Hepatic stellate cell (primary cell): ENCODE data around the gene MAP3K8.

Experiments
- DNase-seq: peaks from one replicate; pipeline ENCODE4 v3.0.0; 2011; ENCODE audit warnings: low spot score

Gene MAP3K8

GRCh38 chr10:30433730-30434272 lies at the start of gene MAP3K8:
Gene MAP3K8 (plus strand): TSS chr10:30434184. CDS start chr10:30438939, 4,755 bp downstream.
- DNase-seq: peak; percentile 84

GRCh38 chr10:30384701-30385201 lies 49.2 kb upstream of the MAP3K8 start:
- peak; percentile 45 for DNase-seq

GRCh38 chr10:30386801-30387588 lies 47.0 kb upstream of the MAP3K8 start:
- no peak for DNase-seq

GRCh38 chr10:30387646-30388243 lies 46.2 kb upstream of the MAP3K8 start:
- no peak for DNase-seq

- DNase-seq: no peak
These were observed 44.4 kb upstream of the MAP3K8 start for GRCh38 chr10:30389543-30389942.

- DNase-seq: no peak
These were observed 43.8 kb upstream of the MAP3K8 start for GRCh38 chr10:30390207-30390606.

- DNase-seq: no peak
These were observed 42.7 kb upstream of the MAP3K8 start for GRCh38 chr10:30391266-30391665.

GRCh38 chr10:30392564-30392990 lies 41.4 kb upstream of the MAP3K8 start:
- peak; percentile 81 for DNase-seq

- no peak for DNase-seq
These were observed 37.7 kb upstream of the MAP3K8 start for GRCh38 chr10:30396293-30396692.

- no peak for DNase-seq
These were observed 37.3 kb upstream of the MAP3K8 start for GRCh38 chr10:30396698-30397097.

GRCh38 chr10:30398193-30398592 lies 35.8 kb upstream of the MAP3K8 start:
- DNase-seq: no peak

GRCh38 chr10:30398788-30399187 lies 35.2 kb upstream of the MAP3K8 start:
- DNase-seq: no peak

GRCh38 chr10:30403494-30403893 lies 30.5 kb upstream of the MAP3K8 start:
- DNase-seq: no peak

- DNase-seq: no peak
These were observed 29.4 kb upstream of the MAP3K8 start for GRCh38 chr10:30404540-30404939.

GRCh38 chr10:30411263-30411662 lies 22.7 kb upstream of the MAP3K8 start:
- DNase-seq: no peak

GRCh38 chr10:30412901-30413300 lies 21.1 kb upstream of the MAP3K8 start:
- DNase-seq: no peak

GRCh38 chr10:30413996-30414576 lies 19.9 kb upstream of the MAP3K8 start:
- peak; percentile 51 for DNase-seq

- no peak for DNase-seq
These were observed 18.4 kb upstream of the MAP3K8 start for GRCh38 chr10:30415593-30415992.

- DNase-seq: no peak
These were observed 16.7 kb upstream of the MAP3K8 start for GRCh38 chr10:30417301-30417700.

- no peak for DNase-seq
These were observed 13.7 kb upstream of the MAP3K8 start for GRCh38 chr10:30420266-30420665.

GRCh38 chr10:30420766-30421165 lies 13.2 kb upstream of the MAP3K8 start:
- DNase-seq: no peak

- no peak for DNase-seq
These were observed 11.8 kb upstream of the MAP3K8 start for GRCh38 chr10:30422151-30422695.
